ENCODE data around the gene TRIM41. TPM values are rescaled to one million over a fixed set of nuclear protein-coding genes. Genes with fewer than 3 reads are reported as not detected.

TRIM41 gene
- total and polyA plus RNA-seq, 9 of the 15 experiments (the other 6 are each of a cell fraction or from before 2014, with no cell fraction given) = 1.8 to 47.6 (median 20.9) TPM

DNA sequence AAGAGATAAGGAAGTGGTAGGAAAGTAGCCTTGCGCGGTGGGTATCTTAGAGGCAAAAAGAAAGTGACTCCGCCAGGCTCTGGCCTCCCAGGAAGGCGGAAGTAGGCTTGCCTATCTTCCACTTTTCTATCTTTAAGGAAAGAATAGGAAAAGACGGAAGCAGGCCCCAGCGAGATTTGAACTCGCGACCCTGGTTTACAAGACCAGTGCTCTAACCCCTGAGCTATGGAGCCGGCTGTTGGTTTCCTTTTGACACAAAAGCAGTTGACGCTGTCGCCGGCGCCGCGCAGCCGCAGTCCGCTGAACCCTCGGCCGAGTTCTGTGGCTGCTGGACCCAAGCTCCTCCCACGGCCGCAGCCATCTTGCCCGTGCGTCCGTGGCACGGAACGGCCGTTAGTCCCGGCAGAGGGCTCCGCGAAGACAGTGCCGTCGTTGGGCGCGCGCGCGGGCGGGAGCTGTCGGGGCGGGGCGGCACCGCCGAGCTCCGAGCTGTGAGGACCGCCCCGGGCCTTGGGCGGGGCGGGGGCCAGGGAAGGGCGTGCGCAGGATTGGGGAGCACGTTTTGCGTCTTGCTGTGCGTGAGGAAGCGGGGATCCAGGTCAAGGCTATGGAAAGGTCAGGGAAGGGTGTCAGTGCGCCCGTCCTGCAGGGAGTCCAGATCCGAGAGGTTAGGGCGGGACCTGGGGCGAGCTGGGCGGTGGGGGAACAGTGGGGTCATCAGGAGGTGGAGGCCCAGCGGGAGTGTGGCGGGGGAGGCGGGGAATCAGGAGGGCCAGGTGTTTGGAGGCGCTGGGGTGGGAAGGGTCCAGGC is 31.4 kb upstream of the TRIM41 start (continued):
- TF ChIP-seq ZNF124 (CRISPR knock-in tag; IDR thresholded peaks at IDR 0.05) (no peak), ZBTB1 (CRISPR knock-in tag; IDR thresholded peaks at IDR 0.05; ENCODE audit: borderline replicate concordance, low read depth) (no peak; the same call in 1 of the 2 replicates), U2AF2 (optimal IDR thresholded peaks at IDR 0.05; ENCODE audit: low read depth, low read length) (no peak), EGR1 (conservative IDR thresholded peaks at IDR 0.05) (peak; percentile 30; the same call in 1 of the 2 replicates), POLR2H (tag; IDR thresholded peaks at IDR 0.05; ENCODE audit: low read depth) (no peak), ZFP36 (IDR thresholded peaks at IDR 0.05; ENCODE audit: low read depth, low read length, partially characterized antibody) (peak; percentile 33), ZNF717 (CRISPR knock-in tag; IDR thresholded peaks at IDR 0.05) (no peak), NR4A1 (CRISPR knock-in tag; IDR thresholded peaks at IDR 0.05) (no peak), NR4A1 (tag; IDR thresholded peaks at IDR 0.05) (0 out of 2 replicates have a peak, but pooled peaks have one; percentile 21), CCNT2 (IDR thresholded peaks at IDR 0.05; ENCODE audit: borderline replicate concordance, extremely low read depth, insufficient read length, low read depth, low read length) (peak; percentile 90), HNRNPL (IDR thresholded peaks at IDR 0.05; ENCODE audit: low read depth, low read length) (peak; percentile 86), MTA3 (IDR thresholded peaks at IDR 0.05; ENCODE audit: borderline replicate concordance) (peak; percentile 43; the same call in 1 of the 2 replicates), GABPA (tag; conservative IDR thresholded peaks at IDR 0.05; ENCODE audit: low read depth) (peak; percentile 76), SIRT6 (IDR thresholded peaks at IDR 0.05; ENCODE audit: low read depth, low read length) (no peak), BACH1 (tag; IDR thresholded peaks at IDR 0.05) (no peak), FIP1L1 (IDR thresholded peaks at IDR 0.05; ENCODE audit: low read depth, low read length, poor library complexity, severe bottlenecking) (peak; percentile 44), NFIX (CRISPR knock-in tag; IDR thresholded peaks at IDR 0.05; ENCODE audit: low read depth) (no peak), C11orf30 (IDR thresholded peaks at IDR 0.05; ENCODE audit: low read depth) (no peak)
- TF ChIP-seq, protein P1, sequence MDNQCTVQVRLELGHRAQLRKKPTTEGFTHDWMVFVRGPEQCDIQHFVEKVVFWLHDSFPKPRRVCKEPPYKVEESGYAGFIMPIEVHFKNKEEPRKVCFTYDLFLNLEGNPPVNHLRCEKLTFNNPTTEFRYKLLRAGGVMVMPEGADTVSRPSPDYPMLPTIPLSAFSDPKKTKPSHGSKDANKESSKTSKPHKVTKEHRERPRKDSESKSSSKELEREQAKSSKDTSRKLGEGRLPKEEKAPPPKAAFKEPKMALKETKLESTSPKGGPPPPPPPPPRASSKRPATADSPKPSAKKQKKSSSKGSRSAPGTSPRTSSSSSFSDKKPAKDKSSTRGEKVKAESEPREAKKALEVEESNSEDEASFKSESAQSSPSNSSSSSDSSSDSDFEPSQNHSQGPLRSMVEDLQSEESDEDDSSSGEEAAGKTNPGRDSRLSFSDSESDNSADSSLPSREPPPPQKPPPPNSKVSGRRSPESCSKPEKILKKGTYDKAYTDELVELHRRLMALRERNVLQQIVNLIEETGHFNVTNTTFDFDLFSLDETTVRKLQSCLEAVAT (IDR thresholded peaks at IDR 0.05) = no peak; a peak in 1 of 4 replicates
- TF ChIP-seq, protein P2, sequence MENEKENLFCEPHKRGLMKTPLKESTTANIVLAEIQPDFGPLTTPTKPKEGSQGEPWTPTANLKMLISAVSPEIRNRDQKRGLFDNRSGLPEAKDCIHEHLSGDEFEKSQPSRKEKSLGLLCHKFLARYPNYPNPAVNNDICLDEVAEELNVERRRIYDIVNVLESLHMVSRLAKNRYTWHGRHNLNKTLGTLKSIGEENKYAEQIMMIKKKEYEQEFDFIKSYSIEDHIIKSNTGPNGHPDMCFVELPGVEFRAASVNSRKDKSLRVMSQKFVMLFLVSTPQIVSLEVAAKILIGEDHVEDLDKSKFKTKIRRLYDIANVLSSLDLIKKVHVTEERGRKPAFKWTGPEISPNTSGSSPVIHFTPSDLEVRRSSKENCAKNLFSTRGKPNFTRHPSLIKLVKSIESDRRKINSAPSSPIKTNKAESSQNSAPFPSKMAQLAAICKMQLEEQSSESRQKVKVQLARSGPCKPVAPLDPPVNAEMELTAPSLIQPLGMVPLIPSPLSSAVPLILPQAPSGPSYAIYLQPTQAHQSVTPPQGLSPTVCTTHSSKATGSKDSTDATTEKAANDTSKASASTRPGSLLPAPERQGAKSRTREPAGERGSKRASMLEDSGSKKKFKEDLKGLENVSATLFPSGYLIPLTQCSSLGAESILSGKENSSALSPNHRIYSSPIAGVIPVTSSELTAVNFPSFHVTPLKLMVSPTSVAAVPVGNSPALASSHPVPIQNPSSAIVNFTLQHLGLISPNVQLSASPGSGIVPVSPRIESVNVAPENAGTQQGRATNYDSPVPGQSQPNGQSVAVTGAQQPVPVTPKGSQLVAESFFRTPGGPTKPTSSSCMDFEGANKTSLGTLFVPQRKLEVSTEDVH (IDR thresholded peaks at IDR 0.05; ENCODE audit: low read depth, partially characterized antibody) = no peak

Data from K562 (cell line).